ENCODE measurements around the gene PSMD12.
A peak's percentile ranks its signal among the peaks of the same experiment; 100 is the strongest.
"Not testable (repeated sequence)": the region's sequence is repeated elsewhere in the genome, so short reads cannot be mapped to it uniquely, and the experiment has no call there.

The PSMD12 gene

DNA sequence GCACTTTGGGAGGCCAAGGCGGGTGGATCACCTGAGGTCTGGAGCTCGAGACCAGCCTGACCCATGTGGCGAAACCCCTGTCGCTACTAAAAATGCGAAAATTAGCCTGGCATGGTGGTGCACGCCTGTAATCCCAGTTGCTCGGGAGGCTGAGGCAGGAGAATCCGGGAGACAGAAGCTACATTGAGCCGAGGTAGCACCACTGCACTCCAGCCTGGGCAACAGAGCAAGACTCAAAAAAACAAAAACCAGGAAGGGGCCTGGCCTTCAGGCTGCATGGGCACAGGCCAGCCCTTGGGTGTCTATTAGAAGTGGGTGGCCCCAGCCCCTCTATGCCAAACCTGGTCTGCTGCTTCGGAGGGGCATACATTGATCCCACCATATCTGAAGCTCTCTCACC is 56.0 kb downstream of the PSMD12 start:
- DNase-seq (ENCODE audit: low read depth) = no peak

- DNase-seq (ENCODE audit: low read depth) = not testable (repeated sequence)
Measured at GRCh38 chr17:67305446-67306235, 60.7 kb downstream of the PSMD12 start.

DNA sequence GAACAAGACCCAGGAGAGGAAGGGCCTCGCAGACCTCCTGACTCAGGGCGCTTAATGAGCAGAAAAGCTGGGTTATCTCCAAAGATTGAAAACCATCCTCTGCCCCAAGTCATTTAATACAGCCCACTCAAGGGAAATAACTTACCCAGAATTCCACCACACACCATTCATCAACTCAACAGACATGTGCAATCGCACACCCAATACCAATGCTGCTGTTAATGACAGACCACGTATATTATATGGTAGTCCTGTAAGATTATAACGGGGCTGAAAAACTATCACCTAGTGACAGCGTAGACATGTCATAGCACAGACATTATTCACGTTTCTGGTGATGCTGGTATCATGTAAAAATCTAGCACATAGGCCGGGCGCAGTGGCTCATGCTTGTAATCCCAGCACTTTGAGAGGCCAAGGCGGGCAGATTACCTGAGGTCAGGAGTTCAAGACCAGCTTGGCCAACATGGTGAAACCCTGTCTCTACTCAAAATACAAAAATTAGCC is 68.9 kb downstream of the PSMD12 start:
- no peak for DNase-seq (ENCODE audit: low read depth)

GRCh38 chr17:67294451-67295199 is 71.8 kb downstream of the PSMD12 start:
- no peak for DNase-seq (ENCODE audit: low read depth)

- DNase-seq (ENCODE audit: low read depth) = peak; percentile 49
Measured at GRCh38 chr17:67293251-67294203, 72.8 kb downstream of the PSMD12 start.

DNA sequence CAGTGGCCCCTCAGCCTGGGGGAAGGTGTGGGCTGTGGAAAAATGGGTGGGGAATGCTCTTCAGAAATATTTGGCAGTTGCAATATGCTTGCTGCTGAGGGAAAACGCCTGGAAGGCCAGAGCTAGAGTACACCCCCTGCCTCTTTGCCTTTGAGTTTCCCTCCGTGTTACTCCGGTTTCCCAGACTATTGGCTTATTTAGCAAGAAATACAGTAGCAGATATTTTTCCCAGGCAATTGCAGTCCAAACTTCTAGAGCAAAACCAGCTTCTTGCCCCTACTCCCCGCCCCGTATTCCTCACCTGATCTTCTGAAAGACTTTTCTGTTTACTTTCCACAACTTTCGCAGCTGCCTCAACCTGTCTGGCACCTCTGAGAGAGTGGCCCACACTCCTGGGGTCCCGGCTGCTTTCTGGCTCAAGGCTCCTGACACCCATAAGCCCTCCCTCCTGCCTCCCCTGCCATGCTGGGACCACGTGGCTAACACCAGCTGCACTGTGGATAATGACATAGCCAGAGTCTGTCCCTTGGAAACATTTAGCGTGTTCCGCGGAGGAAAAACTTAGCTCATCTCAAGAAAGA is 75.6 kb downstream of the PSMD12 start:
- DNase-seq (ENCODE audit: low read depth) = no peak

DNA sequence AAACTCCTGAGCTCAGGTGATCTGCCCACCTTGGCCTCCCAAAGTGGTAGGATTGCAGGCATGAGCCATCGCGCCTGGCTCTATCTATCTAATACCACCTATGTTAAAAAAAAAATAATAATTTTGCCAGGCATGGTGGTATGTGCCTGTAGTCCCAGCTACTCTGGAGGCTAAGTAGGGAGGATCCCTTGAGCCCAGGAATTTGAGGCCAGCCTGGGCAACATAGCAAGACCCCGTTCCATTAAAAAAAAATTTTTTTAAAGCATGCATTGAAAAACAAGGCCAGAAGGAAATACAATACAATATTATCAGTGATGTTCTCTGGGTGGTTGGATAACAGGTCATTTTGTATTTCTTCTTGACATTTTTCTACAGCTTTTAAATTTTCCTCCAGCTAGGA is 76.1 kb downstream of the PSMD12 start:
- no peak for DNase-seq (ENCODE audit: low read depth)

GRCh38 chr17:67289181-67289876 is 77.0 kb downstream of the PSMD12 start:
- no peak for DNase-seq (ENCODE audit: low read depth)

All from T follicular helper cell (primary cell).